HepG2 (cell line): Measurements from ENCODE around the gene HTRA1. TPM values are rescaled to one million over a fixed set of nuclear protein-coding genes. Genes with fewer than 3 reads are reported as not detected.
A peak's percentile ranks its signal among the peaks of the same experiment; 100 is the strongest.

Source experiments
- ATAC-seq: fragments of 200-7000 bp; cut with Tn5 transposase; 3 replicates; pipeline ENCODE4 v1.9.1; 2020; ENCODE audit warnings: mild to moderate bottlenecking, moderate library complexity
- BruUV-seq: library from RNA; stranded (reverse); fragments of 400-500 nt; replicated peaks from 2 replicates; lab custom pipeline; 2021; lab: Mats Ljungman, UMichigan
- CTCF ChIA-PET: fragments of 300-600 bp; formaldehyde crosslinking; extraction: SDS; loops from one replicate; lab custom pipeline; 2021; ENCODE audit warnings: low total read pairs, inconsistent platforms, low intra/inter-chr PET ratio; lab: Yijun Ruan, JAX
- POLR2A ChIA-PET: fragments of 350-600 bp; sonication (Branson Sonifier 250); formaldehyde crosslinking; loops from one replicate; lab custom pipeline; 2020; ENCODE audit warnings: antibody characterized with exemption, inconsistent platforms; lab: Yijun Ruan, JAX
- DNase-seq: peaks from one replicate; pipeline ENCODE4 v3.0.0-alpha.2; 2015; ENCODE audit warnings: low spot score
- FAIRE-seq: peaks from 3 replicates; lab custom pipeline; 2011; peaks lifted over from hg19 to GRCh38; lab: Jason Lieb, UNC
- H2AFZ ChIP-seq: one replicate; pipeline ENCODE4 v1.6.1; 2011; ENCODE audit warnings: low read length, inconsistent platforms
- H3K27ac ChIP-seq: fragments of 300-600 bp; 3 replicates; pipeline ENCODE4 v1.8.0; 2011; ENCODE audit warnings: mixed run types, mild to moderate bottlenecking, mixed read lengths, low read length, inconsistent platforms; ENCODE audit not compliant: insufficient read depth; ENCODE audit errors: extremely low read length
- H3K27me3 ChIP-seq, 2 experiments: fragments of 200-600 bp in 1 of 2; 2 replicates in 1 of 2; 3 replicates in 1 of 2; pipeline versions ENCODE4 v1.6.0 to v1.8.0; 2011; ENCODE audit warnings: low read length in 2 of 2, mild to moderate bottlenecking in 2 of 2, moderate library complexity in 2 of 2, inconsistent platforms in 1 of 2; ENCODE audit not compliant: insufficient read depth in 2 of 2, control insufficient read depth in 1 of 2
- H3K36me3 ChIP-seq, 2 experiments: fragments of 200-600 bp in 1 of 2; replicated peaks in 1 of 2; 2 replicates in 1 of 2; 3 replicates in 1 of 2; pipeline versions ENCODE4 v1.5.1 to v1.8.0; 2011; ENCODE audit warnings: low read length in 2 of 2, inconsistent platforms in 1 of 2; ENCODE audit not compliant: insufficient read depth in 2 of 2, control insufficient read depth in 1 of 2
- H3K4me1 ChIP-seq: 2 replicates; pipeline ENCODE4 v1.5.1; 2012; ENCODE audit warnings: low read length, inconsistent platforms; ENCODE audit not compliant: insufficient read depth
- H3K4me2 ChIP-seq: 2 replicates; pipeline ENCODE4 v1.6.0; 2011; ENCODE audit warnings: low read depth, low read length, inconsistent platforms
- H3K4me3 ChIP-seq, 3 experiments: fragments of 200-600 bp in 1 of 3; sonication (generic), shearing (Covaris generic) in 1 of 3; replicated peaks in 1 of 3; 2 replicates each; pipeline ENCODE4 v1.5.1; 2011 to 2016; ENCODE audit warnings: low read length in 3 of 3, inconsistent platforms in 2 of 3, low read depth in 2 of 3, mild to moderate bottlenecking in 2 of 3, control low read depth in 1 of 3, mixed read lengths in 1 of 3; ENCODE audit not compliant: insufficient read depth in 1 of 3
- H3K79me2 ChIP-seq: one replicate; pipeline ENCODE4 v1.6.1; 2011; ENCODE audit warnings: low read length, inconsistent platforms; ENCODE audit not compliant: insufficient read depth
- H3K9ac ChIP-seq: 2 replicates; pipeline ENCODE4 v1.6.0; 2011; ENCODE audit warnings: mild to moderate bottlenecking, low read depth, low read length, inconsistent platforms; ENCODE audit not compliant: insufficient read depth
- H3K9me3 ChIP-seq: 2 replicates; pipeline ENCODE4 v1.5.1; 2012; ENCODE audit warnings: mild to moderate bottlenecking, low read length
- H4K20me1 ChIP-seq: 2 replicates; pipeline ENCODE4 v1.6.0; 2011; ENCODE audit warnings: inconsistent platforms, mild to moderate bottlenecking, low read length, moderate library complexity; ENCODE audit not compliant: insufficient read depth
- PLSCR1 ChIP-seq: sonication (generic); formaldehyde crosslinking; IDR thresholded peaks from 2 replicates; pipeline ENCODE4 v1.5.0; 2020; ENCODE audit warnings: missing genetic modification reagents, mild to moderate bottlenecking, borderline replicate concordance
- WGBS: methylation state at CpG from one replicate; pipeline ENCODE4 v1.1.6; 2017; ENCODE audit warnings: low lambda C conversion rate; 5-methylcytosine and 5-hydroxymethylcytosine counted together
- in situ Hi-C: cut with HindIII; loops from 2 replicates; pipeline ENCODE4 v1.10.0; 2017; ENCODE audit warnings: low pct_unique_long_range_greater_than_20kb; ENCODE audit not compliant: extremely low pct_ligation_motif_present
- intact Hi-C: fragments of 100-400 bp; cut with micrococcal nuclease; formaldehyde crosslinking; loops from one replicate; pipeline ENCODE4 v1.10.0; 2022; ENCODE audit not compliant: unreplicated experiment
- polyA plus RNA-seq, 8 experiments: library from polyadenylated mRNA; depleted of rRNA in 3 of 8; stranded (reverse) in 7 of 8; unstranded in 1 of 8; fragments of >200 nt; fragmentation: Illumina TruSeq in 4 of 8; extraction: Trizol in 4 of 8; gene quantifications; 2 replicates each; pipeline versions ENCODE4 v1.2.1 to v1.2.3, GENCODE V29; 2011 to 2016; ENCODE audit warnings: low read depth in 4 of 8, missing spikeins in 1 of 8, mixed read lengths in 1 of 8; ENCODE audit not compliant: insufficient read depth in 1 of 8
- total RNA-seq, 5 experiments: library from RNA; depleted of rRNA; stranded (reverse); fragments of >200 nt; fragmentation: Illumina TruSeq; extraction: Trizol; gene quantifications; 2 replicates each; pipeline ENCODE4 v1.2.3, GENCODE V29; 2016; ENCODE audit warnings: low read depth in 1 of 5
- TF ChIP-seq, protein P1 (sequence below): sonication (generic); formaldehyde crosslinking; IDR thresholded peaks from 2 replicates; pipeline ENCODE4 v1.5.1; 2020; ENCODE audit warnings: mild to moderate bottlenecking, missing genetic modification reagents, moderate library complexity

HTRA1 gene
- total and polyA plus RNA-seq, 2 of the 13 experiments (the other 11 are each of a cell fraction or from before 2014, with no cell fraction given), result 0.11 to 0.40 TPM

- no TSS peak for BruUV-seq
- DNase-seq (no peak), ATAC-seq (no peak), FAIRE-seq (no peak)
- H3K27ac ChIP-seq, result no peak overlapping the region
- POLR2A ChIA-PET, result no interaction called here
- in situ Hi-C loops (no loop called here), intact Hi-C loops (no loop called here)
- no peaks in the 10 kb centered on the region for H3K36me3 ChIP-seq
- H3K9ac ChIP-seq, result no peak overlapping the region
- H3K4me1 ChIP-seq, result peaks cover 12% of the 10 kb centered on the region; the same call in 1 of the 2 replicates
- peak overlapping the region; percentile 55 for H3K4me2 ChIP-seq
- 34% methylated on average over 6 of the region's 40 CpGs for WGBS
- no peak for TF ChIP-seq PLSCR1
- TF ChIP-seq, protein P1, sequence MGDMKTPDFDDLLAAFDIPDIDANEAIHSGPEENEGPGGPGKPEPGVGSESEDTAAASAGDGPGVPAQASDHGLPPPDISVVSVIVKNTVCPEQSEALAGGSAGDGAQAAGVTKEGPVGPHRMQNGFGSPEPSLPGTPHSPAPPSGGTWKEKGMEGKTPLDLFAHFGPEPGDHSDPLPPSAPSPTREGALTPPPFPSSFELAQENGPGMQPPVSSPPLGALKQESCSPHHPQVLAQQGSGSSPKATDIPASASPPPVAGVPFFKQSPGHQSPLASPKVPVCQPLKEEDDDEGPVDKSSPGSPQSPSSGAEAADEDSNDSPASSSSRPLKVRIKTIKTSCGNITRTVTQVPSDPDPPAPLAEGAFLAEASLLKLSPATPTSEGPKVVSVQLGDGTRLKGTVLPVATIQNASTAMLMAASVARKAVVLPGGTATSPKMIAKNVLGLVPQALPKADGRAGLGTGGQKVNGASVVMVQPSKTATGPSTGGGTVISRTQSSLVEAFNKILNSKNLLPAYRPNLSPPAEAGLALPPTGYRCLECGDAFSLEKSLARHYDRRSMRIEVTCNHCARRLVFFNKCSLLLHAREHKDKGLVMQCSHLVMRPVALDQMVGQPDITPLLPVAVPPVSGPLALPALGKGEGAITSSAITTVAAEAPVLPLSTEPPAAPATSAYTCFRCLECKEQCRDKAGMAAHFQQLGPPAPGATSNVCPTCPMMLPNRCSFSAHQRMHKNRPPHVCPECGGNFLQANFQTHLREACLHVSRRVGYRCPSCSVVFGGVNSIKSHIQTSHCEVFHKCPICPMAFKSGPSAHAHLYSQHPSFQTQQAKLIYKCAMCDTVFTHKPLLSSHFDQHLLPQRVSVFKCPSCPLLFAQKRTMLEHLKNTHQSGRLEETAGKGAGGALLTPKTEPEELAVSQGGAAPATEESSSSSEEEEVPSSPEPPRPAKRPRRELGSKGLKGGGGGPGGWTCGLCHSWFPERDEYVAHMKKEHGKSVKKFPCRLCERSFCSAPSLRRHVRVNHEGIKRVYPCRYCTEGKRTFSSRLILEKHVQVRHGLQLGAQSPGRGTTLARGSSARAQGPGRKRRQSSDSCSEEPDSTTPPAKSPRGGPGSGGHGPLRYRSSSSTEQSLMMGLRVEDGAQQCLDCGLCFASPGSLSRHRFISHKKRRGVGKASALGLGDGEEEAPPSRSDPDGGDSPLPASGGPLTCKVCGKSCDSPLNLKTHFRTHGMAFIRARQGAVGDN (CRISPR knock-in tag), result 0 out of 2 replicates have a peak, but pooled peaks have one; percentile 13
- H3K79me2 ChIP-seq, result no peaks in the 10 kb centered on the region
- H3K4me3 ChIP-seq, result peak overlapping the region in 2 of 3 experiments; percentile 16 to 59; a peak in 1 of 6 replicates
- H2AFZ ChIP-seq, result no peak overlapping the region
- no peaks in the 10 kb centered on the region for H3K9me3 ChIP-seq
- H4K20me1 ChIP-seq, result no peaks in the 10 kb centered on the region
- CTCF ChIA-PET, result no interaction called here
- peaks cover 8 to 83% of the 10 kb centered on the region in 2 experiments for H3K27me3 ChIP-seq
These were observed 461 bp upstream of the HTRA1 start for GRCh38 chr10:122460891-122461293.
